HepG2 (cell line): ENCODE results near the gene LPIN3. TPM values are rescaled to one million over a fixed set of nuclear protein-coding genes. Genes with fewer than 3 reads are reported as not detected.

Experiments used
- ATAC-seq: fragments of 200-7000 bp; cut with Tn5 transposase; 3 replicates; pipeline ENCODE4 v1.9.1; 2020; ENCODE audit warnings: mild to moderate bottlenecking, moderate library complexity
- BruUV-seq: library from RNA; stranded (reverse); fragments of 400-500 nt; replicated peaks from 2 replicates; lab custom pipeline; 2021; lab: Mats Ljungman, UMichigan
- CTCF ChIA-PET: fragments of 300-600 bp; formaldehyde crosslinking; extraction: SDS; loops from one replicate; lab custom pipeline; 2021; ENCODE audit warnings: low total read pairs, inconsistent platforms, low intra/inter-chr PET ratio; lab: Yijun Ruan, JAX
- POLR2A ChIA-PET: fragments of 350-600 bp; sonication (Branson Sonifier 250); formaldehyde crosslinking; loops from one replicate; lab custom pipeline; 2020; ENCODE audit warnings: antibody characterized with exemption, inconsistent platforms; lab: Yijun Ruan, JAX
- DNase-seq: peaks from one replicate; pipeline ENCODE4 v3.0.0-alpha.2; 2015; ENCODE audit warnings: low spot score
- FAIRE-seq: peaks from 3 replicates; lab custom pipeline; 2011; peaks lifted over from hg19 to GRCh38; lab: Jason Lieb, UNC
- H2AFZ ChIP-seq: one replicate; pipeline ENCODE4 v1.6.1; 2011; ENCODE audit warnings: low read length, inconsistent platforms
- H3K27ac ChIP-seq: fragments of 300-600 bp; 3 replicates; pipeline ENCODE4 v1.8.0; 2011; ENCODE audit warnings: mixed run types, mild to moderate bottlenecking, mixed read lengths, low read length, inconsistent platforms; ENCODE audit not compliant: insufficient read depth; ENCODE audit errors: extremely low read length
- H3K27me3 ChIP-seq, 2 experiments: fragments of 200-600 bp in 1 of 2; 2 replicates in 1 of 2; 3 replicates in 1 of 2; pipeline versions ENCODE4 v1.6.0 to v1.8.0; 2011; ENCODE audit warnings: low read length in 2 of 2, mild to moderate bottlenecking in 2 of 2, moderate library complexity in 2 of 2, inconsistent platforms in 1 of 2; ENCODE audit not compliant: insufficient read depth in 2 of 2, control insufficient read depth in 1 of 2
- H3K36me3 ChIP-seq, 2 experiments: fragments of 200-600 bp in 1 of 2; replicated peaks in 1 of 2; 2 replicates in 1 of 2; 3 replicates in 1 of 2; pipeline versions ENCODE4 v1.5.1 to v1.8.0; 2011; ENCODE audit warnings: low read length in 2 of 2, inconsistent platforms in 1 of 2; ENCODE audit not compliant: insufficient read depth in 2 of 2, control insufficient read depth in 1 of 2
- H3K4me1 ChIP-seq: 2 replicates; pipeline ENCODE4 v1.5.1; 2012; ENCODE audit warnings: low read length, inconsistent platforms; ENCODE audit not compliant: insufficient read depth
- H3K4me2 ChIP-seq: 2 replicates; pipeline ENCODE4 v1.6.0; 2011; ENCODE audit warnings: low read depth, low read length, inconsistent platforms
- H3K4me3 ChIP-seq, 3 experiments: fragments of 200-600 bp in 1 of 3; sonication (generic), shearing (Covaris generic) in 1 of 3; replicated peaks in 1 of 3; 2 replicates each; pipeline ENCODE4 v1.5.1; 2011 to 2016; ENCODE audit warnings: low read length in 3 of 3, inconsistent platforms in 2 of 3, low read depth in 2 of 3, mild to moderate bottlenecking in 2 of 3, control low read depth in 1 of 3, mixed read lengths in 1 of 3; ENCODE audit not compliant: insufficient read depth in 1 of 3
- H3K79me2 ChIP-seq: one replicate; pipeline ENCODE4 v1.6.1; 2011; ENCODE audit warnings: low read length, inconsistent platforms; ENCODE audit not compliant: insufficient read depth
- H3K9ac ChIP-seq: 2 replicates; pipeline ENCODE4 v1.6.0; 2011; ENCODE audit warnings: mild to moderate bottlenecking, low read depth, low read length, inconsistent platforms; ENCODE audit not compliant: insufficient read depth
- H3K9me3 ChIP-seq: 2 replicates; pipeline ENCODE4 v1.5.1; 2012; ENCODE audit warnings: mild to moderate bottlenecking, low read length
- H4K20me1 ChIP-seq: 2 replicates; pipeline ENCODE4 v1.6.0; 2011; ENCODE audit warnings: inconsistent platforms, mild to moderate bottlenecking, low read length, moderate library complexity; ENCODE audit not compliant: insufficient read depth
- BCL6 ChIP-seq: IDR thresholded peaks from 2 replicates; pipeline ENCODE4 v1.6.1; 2016; ENCODE audit warnings: missing genetic modification reagents, missing compliant biosample characterization
- NFRKB ChIP-seq: fragments of 450-650 bp; IDR thresholded peaks from 2 replicates; pipeline ENCODE4 v1.6.1; 2017
- PHB2 ChIP-seq: fragments of 450-650 bp; IDR thresholded peaks from 2 replicates; pipeline ENCODE4 v1.6.1; 2018; ENCODE audit not compliant: partially characterized antibody
- POGZ ChIP-seq: sonication (generic); formaldehyde crosslinking; IDR thresholded peaks from 2 replicates; pipeline ENCODE4 v1.4.0; 2020; ENCODE audit warnings: mild to moderate bottlenecking, missing genetic modification reagents
- ZNF737 ChIP-seq: sonication (generic); formaldehyde crosslinking; IDR thresholded peaks from 2 replicates; pipeline ENCODE4 v1.5.0; 2020; ENCODE audit warnings: missing genetic modification reagents, mild to moderate bottlenecking, borderline replicate concordance
- WGBS: methylation state at CpG from one replicate; pipeline ENCODE4 v1.1.6; 2017; ENCODE audit warnings: low lambda C conversion rate; 5-methylcytosine and 5-hydroxymethylcytosine counted together
- in situ Hi-C: cut with HindIII; loops from 2 replicates; pipeline ENCODE4 v1.10.0; 2017; ENCODE audit warnings: low pct_unique_long_range_greater_than_20kb; ENCODE audit not compliant: extremely low pct_ligation_motif_present
- intact Hi-C: fragments of 100-400 bp; cut with micrococcal nuclease; formaldehyde crosslinking; loops from one replicate; pipeline ENCODE4 v1.10.0; 2022; ENCODE audit not compliant: unreplicated experiment
- polyA plus RNA-seq, 8 experiments: library from polyadenylated mRNA; depleted of rRNA in 3 of 8; stranded (reverse) in 7 of 8; unstranded in 1 of 8; fragments of >200 nt; fragmentation: Illumina TruSeq in 4 of 8; extraction: Trizol in 4 of 8; gene quantifications; 2 replicates each; pipeline versions ENCODE4 v1.2.1 to v1.2.3, GENCODE V29; 2011 to 2016; ENCODE audit warnings: low read depth in 4 of 8, missing spikeins in 1 of 8, mixed read lengths in 1 of 8; ENCODE audit not compliant: insufficient read depth in 1 of 8
- total RNA-seq, 5 experiments: library from RNA; depleted of rRNA; stranded (reverse); fragments of >200 nt; fragmentation: Illumina TruSeq; extraction: Trizol; gene quantifications; 2 replicates each; pipeline ENCODE4 v1.2.3, GENCODE V29; 2016; ENCODE audit warnings: low read depth in 1 of 5
- TF ChIP-seq, protein P1 (sequence below): sonication (generic); formaldehyde crosslinking; IDR thresholded peaks from 2 replicates; pipeline ENCODE4 v1.4.0; 2020; ENCODE audit warnings: missing genetic modification reagents, borderline replicate concordance

LPIN3 gene
- total and polyA plus RNA-seq, 2 of the 13 experiments (the other 11 are each of a cell fraction or from before 2014, with no cell fraction given), result 14.2 to 28.6 TPM

GRCh38 chr20:41369673-41370072 lies 29.1 kb downstream of the LPIN3 start (continued):
- no peak for TF ChIP-seq ZNF737 (CRISPR knock-in tag)
- TF ChIP-seq, protein P1, sequence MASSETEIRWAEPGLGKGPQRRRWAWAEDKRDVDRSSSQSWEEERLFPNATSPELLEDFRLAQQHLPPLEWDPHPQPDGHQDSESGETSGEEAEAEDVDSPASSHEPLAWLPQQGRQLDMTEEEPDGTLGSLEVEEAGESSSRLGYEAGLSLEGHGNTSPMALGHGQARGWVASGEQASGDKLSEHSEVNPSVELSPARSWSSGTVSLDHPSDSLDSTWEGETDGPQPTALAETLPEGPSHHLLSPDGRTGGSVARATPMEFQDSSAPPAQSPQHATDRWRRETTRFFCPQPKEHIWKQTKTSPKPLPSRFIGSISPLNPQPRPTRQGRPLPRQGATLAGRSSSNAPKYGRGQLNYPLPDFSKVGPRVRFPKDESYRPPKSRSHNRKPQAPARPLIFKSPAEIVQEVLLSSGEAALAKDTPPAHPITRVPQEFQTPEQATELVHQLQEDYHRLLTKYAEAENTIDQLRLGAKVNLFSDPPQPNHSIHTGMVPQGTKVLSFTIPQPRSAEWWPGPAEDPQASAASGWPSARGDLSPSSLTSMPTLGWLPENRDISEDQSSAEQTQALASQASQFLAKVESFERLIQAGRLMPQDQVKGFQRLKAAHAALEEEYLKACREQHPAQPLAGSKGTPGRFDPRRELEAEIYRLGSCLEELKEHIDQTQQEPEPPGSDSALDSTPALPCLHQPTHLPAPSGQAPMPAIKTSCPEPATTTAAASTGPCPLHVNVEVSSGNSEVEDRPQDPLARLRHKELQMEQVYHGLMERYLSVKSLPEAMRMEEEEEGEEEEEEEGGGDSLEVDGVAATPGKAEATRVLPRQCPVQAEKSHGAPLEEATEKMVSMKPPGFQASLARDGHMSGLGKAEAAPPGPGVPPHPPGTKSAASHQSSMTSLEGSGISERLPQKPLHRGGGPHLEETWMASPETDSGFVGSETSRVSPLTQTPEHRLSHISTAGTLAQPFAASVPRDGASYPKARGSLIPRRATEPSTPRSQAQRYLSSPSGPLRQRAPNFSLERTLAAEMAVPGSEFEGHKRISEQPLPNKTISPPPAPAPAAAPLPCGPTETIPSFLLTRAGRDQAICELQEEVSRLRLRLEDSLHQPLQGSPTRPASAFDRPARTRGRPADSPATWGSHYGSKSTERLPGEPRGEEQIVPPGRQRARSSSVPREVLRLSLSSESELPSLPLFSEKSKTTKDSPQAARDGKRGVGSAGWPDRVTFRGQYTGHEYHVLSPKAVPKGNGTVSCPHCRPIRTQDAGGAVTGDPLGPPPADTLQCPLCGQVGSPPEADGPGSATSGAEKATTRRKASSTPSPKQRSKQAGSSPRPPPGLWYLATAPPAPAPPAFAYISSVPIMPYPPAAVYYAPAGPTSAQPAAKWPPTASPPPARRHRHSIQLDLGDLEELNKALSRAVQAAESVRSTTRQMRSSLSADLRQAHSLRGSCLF (CRISPR knock-in tag), result no peak
- no peak for TF ChIP-seq PHB2
- TF ChIP-seq POGZ (CRISPR knock-in tag), result no peak
- TF ChIP-seq NFRKB, result no peak

DNA sequence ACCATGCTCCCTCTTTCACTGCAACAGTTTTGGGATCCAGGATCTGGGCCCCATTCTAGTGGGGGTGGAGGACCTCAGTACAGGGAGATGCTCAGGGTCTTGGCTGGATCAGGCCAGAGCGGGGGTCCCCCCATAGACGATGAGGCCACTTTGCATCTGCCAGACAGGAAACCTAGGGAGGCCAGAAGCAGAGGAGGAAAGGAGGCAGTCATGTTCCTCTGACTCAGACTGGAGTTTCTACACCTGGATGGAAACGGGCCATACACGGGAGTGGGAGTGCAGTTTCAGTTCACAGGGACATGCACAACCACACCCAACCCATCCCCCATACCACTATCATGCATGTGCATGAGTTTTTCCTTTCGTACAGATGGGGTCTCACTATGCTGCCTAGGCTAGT lies 29.6 kb downstream of the LPIN3 start:
- Histone ChIP-seq H3K4me2 (no peak overlapping the region), H4K20me1 (no peaks in the 10 kb centered on the region), H2AFZ (no peak overlapping the region), H3K27me3 (peaks cover 22 to 47% of the 10 kb centered on the region in 2 experiments), H3K9me3 (no peaks in the 10 kb centered on the region), H3K36me3 (no peaks in the 10 kb centered on the region), H3K4me3 (no peak overlapping the region), H3K79me2 (no peaks in the 10 kb centered on the region), H3K9ac (no peak overlapping the region), H3K4me1 (peaks cover 21% of the 10 kb centered on the region), H3K27ac (no peak overlapping the region)
- ATAC-seq, result no peak
- in situ Hi-C loops, result no loop called here
- DNase-seq, result no peak
- FAIRE-seq, result no peak
- no TSS peak for BruUV-seq
- intact Hi-C loops, result no loop called here
- WGBS, result 24% methylated on average over 5 of the region's 5 CpGs
- TF ChIP-seq BCL6 (CRISPR knock-in tag), result no peak
- POLR2A ChIA-PET, result no interaction called here
- CTCF ChIA-PET, result no interaction called here
